Ascending aorta (tissue), 2 donors: Measurements from ENCODE around the gene LTBP1. TPM values are rescaled to one million over a fixed set of nuclear protein-coding genes. Genes with fewer than 3 reads are reported as not detected.

Source experiments
- DNase-seq, 2 donors: peaks; one replicate each; pipeline ENCODE4 v3.0.0-alpha.2; 2019; ENCODE audit warnings: low spot score in 2 of 2
- H3K27ac ChIP-seq, 2 donors: fragments of 200-600 bp; sonication (generic); one replicate each; pipeline ENCODE4 v1.5.1; 2016 to 2017; ENCODE audit warnings: mild to moderate bottlenecking in 1 of 2
- H3K27me3 ChIP-seq: fragments of 200-600 bp; sonication (generic); one replicate; pipeline ENCODE4 v1.5.1; 2017
- H3K36me3 ChIP-seq, 2 donors: fragments of 200-600 bp; sonication (generic); one replicate each; pipeline ENCODE4 v1.5.1; 2016
- H3K4me1 ChIP-seq, 2 donors: fragments of 200-600 bp; sonication (generic); one replicate each; pipeline ENCODE4 v1.5.1; 2016 to 2017; ENCODE audit warnings: mild to moderate bottlenecking in 1 of 2
- H3K4me3 ChIP-seq, 2 donors: fragments of 200-600 bp; sonication (generic); one replicate each; pipeline ENCODE4 v1.5.1; 2016 to 2017; ENCODE audit warnings: mild to moderate bottlenecking in 1 of 2
- H3K9me3 ChIP-seq, 2 donors: fragments of 200-600 bp; sonication (generic); one replicate each; pipeline ENCODE4 v1.5.1; 2016
- CTCF ChIP-seq, 3 experiments: fragments of 200-600 bp in 2 of 3; fragments of 450-650 bp in 1 of 3; sonication (generic) in 2 of 3; IDR thresholded peaks; one replicate each; pipeline ENCODE4 v1.5.1; 2016 to 2019; ENCODE audit warnings: antibody characterized with exemption in 3 of 3, mild to moderate bottlenecking in 1 of 3, moderate library complexity in 1 of 3
- intact Hi-C: fragments of 100-400 bp; cut with DNase I; formaldehyde crosslinking; loops from one replicate; pipeline ENCODE4 v1.15.1; 2023
- total RNA-seq: library from RNA; depleted of rRNA; stranded (reverse); fragments of >200 nt; gene quantifications from one replicate; pipeline ENCODE4 v1.1.0, GENCODE V29; 2016

LTBP1 gene
- total RNA-seq, 1 donor from 2014 or later: 295 TPM

- H3K36me3 ChIP-seq: no peaks in the 10 kb centered on the region
- no peaks in the 10 kb centered on the region for H3K27me3 ChIP-seq
- H3K9me3 ChIP-seq: no peaks in the 10 kb centered on the region
- H3K4me1 ChIP-seq: peaks cover 5 to 27% of the 10 kb centered on the region in 2 donors
- TF ChIP-seq CTCF (IDR thresholded peaks at IDR 0.05): no peak
- H3K4me3 ChIP-seq: no peak overlapping the region
- no peak for DNase-seq
- intact Hi-C loops: no loop called here
- H3K27ac ChIP-seq: peak overlapping the region in 1 of 2 donors; percentile 69
Observed at GRCh38 chr2:33085646-33086045, 138.9 kb downstream of the LTBP1 start.

- Histone ChIP-seq H3K27me3 (no peaks in the 10 kb centered on the region), H3K9me3 (no peaks in the 10 kb centered on the region), H3K4me3 (no peak overlapping the region), H3K4me1 (peaks cover 5 to 27% of the 10 kb centered on the region in 2 donors), H3K27ac (peak overlapping the region; percentile 53 to 69), H3K36me3 (no peaks in the 10 kb centered on the region)
- TF ChIP-seq CTCF (IDR thresholded peaks at IDR 0.05): no peak
- no peak for DNase-seq
- intact Hi-C loops: no loop called here
Observed at GRCh38 chr2:33086400-33087015, 139.8 kb downstream of the LTBP1 start.

DNA sequence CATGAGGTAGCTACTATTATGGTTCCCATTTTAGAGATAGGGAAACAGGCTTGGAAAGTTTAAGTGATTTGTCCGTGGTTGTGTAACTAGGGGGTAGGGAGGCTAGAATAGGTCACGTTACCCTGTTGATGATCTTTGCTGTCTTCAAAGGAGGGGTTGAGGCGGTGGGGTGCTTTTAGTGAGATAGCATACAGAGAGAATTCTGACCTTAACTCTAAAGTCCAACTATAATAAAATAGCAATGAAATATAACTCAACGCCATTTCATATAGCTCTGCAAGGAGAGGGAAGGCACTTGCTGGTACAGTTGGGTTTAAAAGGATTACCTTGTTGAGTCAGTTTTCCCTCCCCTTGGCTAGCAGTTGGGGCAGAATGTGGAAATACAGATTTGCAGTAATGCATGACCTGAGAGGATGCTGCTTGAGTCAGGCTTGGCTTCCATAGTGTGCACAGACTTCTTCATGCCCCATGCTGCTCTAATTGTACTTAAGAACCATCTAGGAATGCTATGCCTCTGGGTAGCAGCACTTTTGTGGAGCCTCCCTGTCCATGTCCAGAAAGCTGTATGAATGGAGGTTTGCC is 143.9 kb downstream of the LTBP1 start:
- no peak for TF ChIP-seq CTCF (IDR thresholded peaks at IDR 0.05)
- Histone ChIP-seq H3K27ac (peak overlapping the region; percentile 77 to 79), H3K4me3 (no peak overlapping the region), H3K9me3 (peaks cover 0 to 6% of the 10 kb centered on the region in 2 donors), H3K27me3 (no peaks in the 10 kb centered on the region), H3K36me3 (no peaks in the 10 kb centered on the region), H3K4me1 (peaks cover 2 to 25% of the 10 kb centered on the region in 2 donors)
- intact Hi-C loops: loop anchor here (2.0 kb wide), 1 partner anchor 16 kb away; no protein-coding TSS in a partner anchor
- no peak for DNase-seq

DNA sequence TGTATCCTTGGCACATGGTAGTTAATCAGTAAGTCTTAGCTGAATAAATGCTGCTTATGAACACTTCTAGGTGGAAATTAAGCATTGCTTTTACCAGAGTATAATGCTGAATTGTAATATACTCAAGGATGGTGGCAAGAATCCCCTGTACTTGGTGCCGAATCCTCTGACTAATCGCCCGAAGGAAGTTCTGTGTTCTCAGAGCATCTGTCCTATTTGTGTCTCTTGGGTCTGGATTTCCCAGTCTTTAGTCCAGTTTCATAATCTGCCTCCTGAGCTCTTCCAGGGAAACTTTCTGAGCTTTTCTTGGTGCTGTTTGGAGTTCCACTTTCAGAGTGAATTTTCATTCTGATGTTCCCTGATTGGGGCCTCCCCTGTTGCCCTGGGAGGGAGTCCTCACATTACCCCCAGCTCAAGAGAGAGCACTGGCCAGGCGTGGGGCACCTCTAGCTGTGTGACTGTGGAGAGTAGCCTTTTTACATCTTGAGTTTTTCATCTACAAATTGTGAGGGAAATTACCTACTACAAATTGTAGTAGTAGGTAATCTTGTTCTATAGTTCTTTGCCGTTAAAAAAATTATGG is 144.9 kb downstream of the LTBP1 start:
- Histone ChIP-seq H3K4me1 (peaks cover 0 to 15% of the 10 kb centered on the region in 2 donors), H3K36me3 (no peaks in the 10 kb centered on the region), H3K9me3 (peaks cover 0 to 9% of the 10 kb centered on the region in 2 donors), H3K4me3 (no peak overlapping the region), H3K27me3 (no peaks in the 10 kb centered on the region), H3K27ac (peak overlapping the region; percentile 77 to 79)
- intact Hi-C loops: loop anchor here (2.0 kb wide), 1 partner anchor 17 kb away; no protein-coding TSS in a partner anchor
- DNase-seq: no peak
- no peak for TF ChIP-seq CTCF (IDR thresholded peaks at IDR 0.05)

DNA sequence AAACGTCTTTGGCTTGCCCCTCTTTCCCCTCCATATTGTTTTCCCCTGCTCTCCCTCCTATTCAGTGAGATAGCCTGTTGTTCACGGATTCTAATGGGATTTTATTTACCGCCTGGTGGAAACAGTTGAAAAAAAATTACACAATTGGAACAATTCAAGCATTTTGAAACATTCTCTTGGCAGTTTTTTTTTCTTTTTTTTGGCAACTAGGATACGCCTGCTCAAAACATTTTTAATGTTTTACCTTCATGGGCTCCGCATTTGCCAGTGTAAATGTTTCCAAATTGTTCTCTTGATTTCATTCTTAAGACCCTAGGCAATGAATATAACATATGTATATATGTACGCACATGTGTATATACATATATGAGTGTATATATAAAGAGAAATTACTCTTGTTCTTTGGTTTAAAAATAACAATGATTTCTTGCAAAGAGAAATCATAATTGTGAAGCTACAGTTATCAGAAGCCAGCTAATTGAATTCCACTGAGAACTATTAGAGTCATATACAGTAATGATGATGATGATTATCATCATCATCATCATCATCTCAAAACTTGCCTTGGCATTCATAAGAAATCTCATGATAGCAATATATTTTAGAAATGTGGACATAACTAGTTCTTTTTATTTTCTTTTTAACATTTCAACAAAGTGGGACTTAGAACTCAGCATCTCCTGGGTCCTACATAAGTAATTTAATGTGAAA is 146.7 kb downstream of the LTBP1 start:
- Histone ChIP-seq H3K9me3 (peaks cover 0 to 9% of the 10 kb centered on the region in 2 donors), H3K27ac (peak overlapping the region; percentile 77 to 79), H3K4me1 (peaks cover 0 to 14% of the 10 kb centered on the region in 2 donors), H3K27me3 (no peaks in the 10 kb centered on the region), H3K4me3 (peak overlapping the region in 1 of 2 donors; percentile 27), H3K36me3 (no peaks in the 10 kb centered on the region)
- no peak for TF ChIP-seq CTCF (IDR thresholded peaks at IDR 0.05)
- DNase-seq: no peak
- intact Hi-C loops: no loop called here
